Kidney epithelial cell (primary cell): ENCODE results near the gene CERKL. TPM values are rescaled to one million over a fixed set of nuclear protein-coding genes. Genes with fewer than 3 reads are reported as not detected.

Source experiments
- DNase-seq: peaks from one replicate; pipeline ENCODE4 v3.0.0-alpha.2; 2010; ENCODE audit warnings: low read depth
- H3K27me3 ChIP-seq: 2 replicates; pipeline ENCODE4 v1.6.0; 2011; ENCODE audit warnings: low read length; ENCODE audit not compliant: control insufficient read depth, insufficient read depth
- H3K36me3 ChIP-seq: 2 replicates; pipeline ENCODE4 v1.5.1; 2011; ENCODE audit warnings: low read length; ENCODE audit not compliant: control insufficient read depth, insufficient read depth
- H3K4me3 ChIP-seq: 2 replicates; pipeline ENCODE4 v1.5.1; 2011; ENCODE audit warnings: low read depth, mild to moderate bottlenecking, control low read depth, low read length
- CTCF ChIP-seq: IDR thresholded peaks from 2 replicates; pipeline ENCODE4 v1.5.1; 2011; ENCODE audit warnings: mild to moderate bottlenecking, moderate library complexity, low read length, control low read depth, inconsistent platforms; ENCODE audit not compliant: insufficient read depth, poor library complexity, severe bottlenecking
- total RNA-seq: library from RNA; depleted of rRNA; stranded (reverse); fragments of >200 nt; gene quantifications from 2 replicates; pipeline ENCODE4 v1.2.3, GENCODE V29; 2015

The CERKL gene
- total RNA-seq, 1 donor from 2014 or later: 0.17 TPM

- no peak for TF ChIP-seq CTCF
- H3K27me3 ChIP-seq: no peaks in the 10 kb centered on the region
These were observed 41.8 kb downstream of the CERKL start for GRCh38 chr2:181614874-181615638.

GRCh38 chr2:181613241-181613640 lies 43.7 kb downstream of the CERKL start:
- Histone ChIP-seq H3K36me3 (no peaks in the 10 kb centered on the region), H3K27me3 (no peaks in the 10 kb centered on the region), H3K4me3 (no peak overlapping the region)
- DNase-seq: no peak
- TF ChIP-seq CTCF: no peak

More at GRCh38 chr2:181614874-181615638, 41.8 kb downstream of the CERKL start:
- H3K36me3 ChIP-seq: no peaks in the 10 kb centered on the region
- DNase-seq: no peak
- H3K4me3 ChIP-seq: no peak overlapping the region

GRCh38 chr2:181607629-181608590 lies 49.0 kb downstream of the CERKL start:
- H3K4me3 ChIP-seq: no peak overlapping the region
- no peaks in the 10 kb centered on the region for H3K36me3 ChIP-seq
- H3K27me3 ChIP-seq: no peaks in the 10 kb centered on the region
- TF ChIP-seq CTCF: no peak
- DNase-seq: no peak

- TF ChIP-seq CTCF: no peak
- Histone ChIP-seq H3K4me3 (no peak overlapping the region), H3K36me3 (no peaks in the 10 kb centered on the region), H3K27me3 (no peaks in the 10 kb centered on the region)
- DNase-seq: no peak
These were observed 50.7 kb downstream of the CERKL start for GRCh38 chr2:181605889-181606837.

GRCh38 chr2:181602017-181602416 lies 54.9 kb downstream of the CERKL start:
- no peak for DNase-seq
- Histone ChIP-seq H3K36me3 (no peaks in the 10 kb centered on the region), H3K27me3 (no peaks in the 10 kb centered on the region), H3K4me3 (no peak overlapping the region)
- no peak for TF ChIP-seq CTCF
